Measurements from ENCODE around the gene RGS12.
"Not testable (repeated sequence)": the region's sequence is repeated elsewhere in the genome, so short reads cannot be mapped to it uniquely, and the experiment has no call there.

The RGS12 gene

GRCh38 chr4:3297066-3297859, 4.4 kb downstream of the RGS12 start:
- no peak for DNase-seq

- DNase-seq, result peak in 1 of 2 donors; percentile 16
Observed at GRCh38 chr4:3299122-3299975, 6.5 kb downstream of the RGS12 start.

GRCh38 chr4:3299976-3300671, 7.3 kb downstream of the RGS12 start:
- no peak for DNase-seq

- not testable (repeated sequence) for DNase-seq
Observed at GRCh38 chr4:3300882-3301281, 8.1 kb downstream of the RGS12 start.

GRCh38 chr4:3301450-3302172, 8.8 kb downstream of the RGS12 start:
- DNase-seq, result no peak

- no peak for DNase-seq
Observed at GRCh38 chr4:3302173-3302785, 9.5 kb downstream of the RGS12 start.

GRCh38 chr4:3302786-3303564, 10.2 kb downstream of the RGS12 start:
- DNase-seq, result no peak

- DNase-seq, result no peak
Observed at GRCh38 chr4:3303565-3303824, 10.7 kb downstream of the RGS12 start.

GRCh38 chr4:3303923-3304710, 11.3 kb downstream of the RGS12 start:
- no peak for DNase-seq

- DNase-seq, result peak in 1 of 2 donors; percentile 38
Observed at GRCh38 chr4:3304831-3305609, 12.2 kb downstream of the RGS12 start.

GRCh38 chr4:3305610-3306371, 13.0 kb downstream of the RGS12 start:
- peak in 1 of 2 donors; percentile 45 for DNase-seq

GRCh38 chr4:3306450-3306849, 13.6 kb downstream of the RGS12 start:
- DNase-seq, result no peak

- DNase-seq, result no peak
Observed at GRCh38 chr4:3307060-3307459, 14.2 kb downstream of the RGS12 start.

- no peak for DNase-seq
Observed at GRCh38 chr4:3307486-3307885, 14.7 kb downstream of the RGS12 start.

GRCh38 chr4:3307891-3308575, 15.2 kb downstream of the RGS12 start:
- DNase-seq, result no peak

- DNase-seq, result no peak
Observed at GRCh38 chr4:3308691-3309090, 15.9 kb downstream of the RGS12 start.

- no peak for DNase-seq
Observed at GRCh38 chr4:3310301-3311094, 17.7 kb downstream of the RGS12 start.

GRCh38 chr4:3311095-3311372, 18.2 kb downstream of the RGS12 start:
- no peak for DNase-seq

Measured in hippocampal formation (tissue), 2 donors.